ENCODE measurements around the gene CENPX. TPM values are rescaled to one million over a fixed set of nuclear protein-coding genes. Genes with fewer than 3 reads are reported as not detected.
"Not testable (repeated sequence)": the region's sequence is repeated elsewhere in the genome, so short reads cannot be mapped to it uniquely, and the experiment has no call there.

The CENPX gene
- total RNA-seq, 1 donor from 2014 or later: 61.3 TPM

DNA sequence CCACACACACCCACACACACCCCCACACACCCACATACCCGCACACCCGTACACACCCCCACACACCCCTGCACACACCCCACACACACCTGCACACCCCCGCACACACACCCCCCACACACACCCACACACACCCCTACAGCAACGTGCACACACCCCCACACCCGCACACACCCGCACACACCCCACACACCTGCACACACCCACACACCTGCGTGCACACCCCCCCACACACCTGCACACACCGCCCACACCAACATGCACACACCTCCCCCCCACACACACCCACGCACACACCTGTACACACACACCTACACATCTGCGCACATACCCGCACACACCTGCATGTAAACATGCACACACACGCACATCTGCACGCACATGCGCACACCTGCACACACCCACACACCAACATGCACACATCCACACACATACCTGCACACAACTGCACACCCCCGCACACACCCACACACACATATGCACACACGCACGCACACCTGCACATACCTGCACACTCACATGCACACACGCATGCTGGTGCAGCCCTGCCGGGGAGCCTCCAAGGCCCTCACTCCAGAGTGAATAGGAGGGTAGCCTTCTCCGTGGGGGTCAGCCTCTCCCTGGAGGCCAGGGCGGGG is 37.8 kb downstream of the CENPX start:
- no peak for DNase-seq (ENCODE audit: low read depth)
- Histone ChIP-seq H3K4me3 (ENCODE audit: low read depth, low read length) (no peak overlapping the region), H3K36me3 (ENCODE audit: control insufficient read depth, insufficient read depth, low read length) (peaks cover 2% of the 10 kb centered on the region), H3K27me3 (ENCODE audit: control insufficient read depth, insufficient read depth, low read length) (no peaks in the 10 kb centered on the region)
- TF ChIP-seq, protein P1, sequence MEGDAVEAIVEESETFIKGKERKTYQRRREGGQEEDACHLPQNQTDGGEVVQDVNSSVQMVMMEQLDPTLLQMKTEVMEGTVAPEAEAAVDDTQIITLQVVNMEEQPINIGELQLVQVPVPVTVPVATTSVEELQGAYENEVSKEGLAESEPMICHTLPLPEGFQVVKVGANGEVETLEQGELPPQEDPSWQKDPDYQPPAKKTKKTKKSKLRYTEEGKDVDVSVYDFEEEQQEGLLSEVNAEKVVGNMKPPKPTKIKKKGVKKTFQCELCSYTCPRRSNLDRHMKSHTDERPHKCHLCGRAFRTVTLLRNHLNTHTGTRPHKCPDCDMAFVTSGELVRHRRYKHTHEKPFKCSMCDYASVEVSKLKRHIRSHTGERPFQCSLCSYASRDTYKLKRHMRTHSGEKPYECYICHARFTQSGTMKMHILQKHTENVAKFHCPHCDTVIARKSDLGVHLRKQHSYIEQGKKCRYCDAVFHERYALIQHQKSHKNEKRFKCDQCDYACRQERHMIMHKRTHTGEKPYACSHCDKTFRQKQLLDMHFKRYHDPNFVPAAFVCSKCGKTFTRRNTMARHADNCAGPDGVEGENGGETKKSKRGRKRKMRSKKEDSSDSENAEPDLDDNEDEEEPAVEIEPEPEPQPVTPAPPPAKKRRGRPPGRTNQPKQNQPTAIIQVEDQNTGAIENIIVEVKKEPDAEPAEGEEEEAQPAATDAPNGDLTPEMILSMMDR (IDR thresholded peaks at IDR 0.05; ENCODE audit: insufficient read depth, low read length, poor library complexity, severe bottlenecking): no peak

GRCh38 chr17:81983639-81984373 is 38.9 kb downstream of the CENPX start:
- TF ChIP-seq, protein P1 (IDR thresholded peaks at IDR 0.05; ENCODE audit: insufficient read depth, low read length, poor library complexity, severe bottlenecking): no peak
- Histone ChIP-seq H3K27me3 (ENCODE audit: control insufficient read depth, insufficient read depth, low read length) (no peaks in the 10 kb centered on the region), H3K36me3 (ENCODE audit: control insufficient read depth, insufficient read depth, low read length) (no peaks in the 10 kb centered on the region), H3K4me3 (ENCODE audit: low read depth, low read length) (no peak overlapping the region)
- DNase-seq (ENCODE audit: low read depth): no peak

DNA sequence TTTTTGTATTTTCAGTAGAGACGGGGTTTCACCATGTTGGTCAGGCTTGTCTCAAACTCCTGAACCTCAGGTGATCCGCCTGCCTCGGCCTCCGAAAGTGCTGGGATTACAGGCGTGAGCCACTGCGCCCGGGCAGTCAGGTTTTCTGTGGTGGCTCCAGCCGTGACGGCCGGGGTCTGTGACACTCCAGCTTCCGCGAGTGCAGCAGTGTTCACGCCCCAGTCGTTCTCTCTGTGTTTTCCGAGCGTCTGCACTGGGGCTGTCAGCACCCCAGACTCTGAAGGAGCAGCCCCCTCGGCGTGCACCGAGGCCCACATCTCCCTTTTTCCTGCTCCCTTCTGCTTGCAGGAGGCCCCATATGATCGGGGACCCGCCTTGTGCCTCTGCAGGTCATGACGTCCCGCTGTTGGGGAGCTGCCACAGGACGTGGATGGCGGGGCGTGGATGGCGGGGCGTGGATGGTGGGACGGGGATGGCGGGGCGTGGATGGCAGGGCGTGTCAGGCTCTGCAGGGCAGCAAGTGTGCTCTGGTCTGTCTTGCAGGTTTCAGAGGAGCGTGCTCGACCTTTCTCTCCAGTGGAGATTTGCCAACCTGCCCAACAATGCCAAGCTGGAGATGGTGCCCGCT is 39.6 kb downstream of the CENPX start:
- no peaks in the 10 kb centered on the region for H3K36me3 ChIP-seq (ENCODE audit: control insufficient read depth, insufficient read depth, low read length)
- TF ChIP-seq, protein P1 (IDR thresholded peaks at IDR 0.05; ENCODE audit: insufficient read depth, low read length, poor library complexity, severe bottlenecking): no peak
- H3K4me3 ChIP-seq (ENCODE audit: low read depth, low read length): no peak overlapping the region
- DNase-seq (ENCODE audit: low read depth): no peak
- H3K27me3 ChIP-seq (ENCODE audit: control insufficient read depth, insufficient read depth, low read length): no peaks in the 10 kb centered on the region

DNA sequence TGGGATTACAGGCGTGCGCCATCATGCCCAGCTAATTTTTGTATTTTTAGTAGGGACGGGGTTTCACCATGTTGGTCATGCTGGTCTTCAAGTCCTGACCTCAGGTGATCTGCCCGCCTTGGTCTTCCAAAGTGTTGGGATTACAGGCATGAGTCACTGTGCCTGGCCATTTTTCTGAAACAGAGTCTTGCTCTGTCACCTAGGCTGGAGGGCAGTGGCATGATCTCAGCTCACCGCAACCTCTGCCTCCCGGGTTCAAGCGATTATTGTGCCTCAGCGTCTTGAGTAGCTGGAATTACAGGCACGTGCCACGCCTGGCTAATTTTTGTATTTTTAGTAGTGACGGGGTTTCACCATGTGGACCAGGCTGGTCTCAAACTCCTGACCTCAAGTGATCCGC is 41.2 kb downstream of the CENPX start:
- H3K4me3 ChIP-seq (ENCODE audit: low read depth, low read length); DNase-seq (ENCODE audit: low read depth); H3K36me3 ChIP-seq (ENCODE audit: control insufficient read depth, insufficient read depth, low read length); H3K27me3 ChIP-seq (ENCODE audit: control insufficient read depth, insufficient read depth, low read length): not testable (repeated sequence)

DNA sequence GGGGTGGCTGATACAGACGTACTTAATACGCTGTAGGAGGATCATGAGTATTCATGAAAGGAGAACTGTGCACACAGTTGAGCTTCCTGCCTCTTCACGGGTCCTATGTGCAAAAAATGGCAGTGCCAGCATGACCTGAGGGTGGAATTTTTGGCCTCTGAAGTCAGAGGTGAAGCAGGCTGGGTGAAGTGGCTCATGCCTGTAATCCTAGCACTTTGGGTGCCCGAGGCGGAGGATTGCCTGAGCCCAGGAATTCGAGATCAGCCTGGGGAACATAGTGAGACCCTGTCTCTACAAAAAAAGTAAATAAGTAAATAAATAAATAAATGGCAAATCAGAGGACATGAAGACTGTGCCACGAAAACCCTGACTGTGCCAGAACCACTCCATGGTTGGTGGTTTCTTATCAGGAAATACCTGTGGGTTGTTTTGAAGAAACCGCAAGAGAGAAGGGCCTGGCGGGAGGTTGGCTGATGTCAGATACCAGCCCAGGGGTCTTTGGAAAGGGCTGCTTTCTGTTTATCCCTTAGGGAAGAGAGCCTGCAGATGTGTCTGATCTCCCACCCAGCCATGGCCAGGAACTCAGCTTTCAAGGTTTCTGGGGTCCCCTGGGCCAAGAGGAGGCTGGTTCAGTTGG is 41.9 kb downstream of the CENPX start:
- H3K36me3 ChIP-seq (ENCODE audit: control insufficient read depth, insufficient read depth, low read length): no peaks in the 10 kb centered on the region
- H3K4me3 ChIP-seq (ENCODE audit: low read depth, low read length): no peak overlapping the region
- peaks cover 2% of the 10 kb centered on the region for H3K27me3 ChIP-seq (ENCODE audit: control insufficient read depth, insufficient read depth, low read length)
- no peak for DNase-seq (ENCODE audit: low read depth)
- TF ChIP-seq, protein P1 (IDR thresholded peaks at IDR 0.05; ENCODE audit: insufficient read depth, low read length, poor library complexity, severe bottlenecking): no peak

GRCh38 chr17:81980122-81980521 is 42.6 kb downstream of the CENPX start:
- no peaks in the 10 kb centered on the region for H3K36me3 ChIP-seq (ENCODE audit: control insufficient read depth, insufficient read depth, low read length)
- TF ChIP-seq, protein P1 (IDR thresholded peaks at IDR 0.05; ENCODE audit: insufficient read depth, low read length, poor library complexity, severe bottlenecking): no peak
- no peak for DNase-seq (ENCODE audit: low read depth)
- peaks cover 2% of the 10 kb centered on the region for H3K27me3 ChIP-seq (ENCODE audit: control insufficient read depth, insufficient read depth, low read length)
- no peak overlapping the region for H3K4me3 ChIP-seq (ENCODE audit: low read depth, low read length)
